IPS-15b (cell line): ENCODE results near the gene PCNX4.
A peak's percentile ranks its signal among the peaks of the same experiment; 100 is the strongest.

Experiments used
- H3K27me3 ChIP-seq: one replicate; pipeline ENCODE4 v1.6.1; 2013; ENCODE audit warnings: low read length; ENCODE audit not compliant: control insufficient read depth, insufficient read depth
- H3K36me3 ChIP-seq: one replicate; pipeline ENCODE4 v1.6.1; 2013; ENCODE audit warnings: low read length; ENCODE audit not compliant: control insufficient read depth, insufficient read depth
- H3K4me1 ChIP-seq: one replicate; pipeline ENCODE4 v1.6.1; 2013; ENCODE audit warnings: mild to moderate bottlenecking, low read length; ENCODE audit not compliant: control insufficient read depth, insufficient read depth
- H3K4me3 ChIP-seq: one replicate; pipeline ENCODE4 v1.5.1; 2013; ENCODE audit warnings: low read depth, low read length
- H3K9ac ChIP-seq: one replicate; pipeline ENCODE4 v1.6.1; 2013; ENCODE audit warnings: low read depth, mild to moderate bottlenecking, low read length
- H3K9me3 ChIP-seq: one replicate; pipeline ENCODE4 v1.6.1; 2013; ENCODE audit warnings: mild to moderate bottlenecking, low read length; ENCODE audit not compliant: control insufficient read depth, insufficient read depth

Gene PCNX4

GRCh38 chr14:60178820-60179219 lies 87.1 kb downstream of the PCNX4 start:
- H3K27me3 ChIP-seq, result no peaks in the 10 kb centered on the region
- H3K9ac ChIP-seq, result no peak overlapping the region
- H3K4me1 ChIP-seq, result no peaks in the 10 kb centered on the region
- no peaks in the 10 kb centered on the region for H3K9me3 ChIP-seq
- H3K4me3 ChIP-seq, result no peak overlapping the region
- H3K36me3 ChIP-seq, result no peaks in the 10 kb centered on the region

GRCh38 chr14:60179431-60179869 lies 87.7 kb downstream of the PCNX4 start:
- Histone ChIP-seq H3K27me3 (no peaks in the 10 kb centered on the region), H3K4me1 (no peaks in the 10 kb centered on the region), H3K9ac (no peak overlapping the region), H3K9me3 (no peaks in the 10 kb centered on the region), H3K36me3 (no peaks in the 10 kb centered on the region), H3K4me3 (no peak overlapping the region)

- Histone ChIP-seq H3K9ac (no peak overlapping the region), H3K27me3 (no peaks in the 10 kb centered on the region), H3K4me3 (no peak overlapping the region), H3K36me3 (no peaks in the 10 kb centered on the region), H3K9me3 (no peaks in the 10 kb centered on the region), H3K4me1 (no peaks in the 10 kb centered on the region)
Measured at GRCh38 chr14:60183138-60183537, 91.4 kb downstream of the PCNX4 start.

GRCh38 chr14:60183741-60184140 lies 92.0 kb downstream of the PCNX4 start:
- Histone ChIP-seq H3K4me1 (no peaks in the 10 kb centered on the region), H3K9ac (no peak overlapping the region), H3K9me3 (no peaks in the 10 kb centered on the region), H3K4me3 (no peak overlapping the region), H3K36me3 (no peaks in the 10 kb centered on the region), H3K27me3 (no peaks in the 10 kb centered on the region)

- Histone ChIP-seq H3K9me3 (no peaks in the 10 kb centered on the region), H3K4me1 (no peaks in the 10 kb centered on the region), H3K36me3 (no peaks in the 10 kb centered on the region), H3K27me3 (no peaks in the 10 kb centered on the region), H3K9ac (no peak overlapping the region), H3K4me3 (peak overlapping the region; percentile 19)
Measured at GRCh38 chr14:60184146-60184904, 92.6 kb downstream of the PCNX4 start.

- no peak overlapping the region for H3K4me3 ChIP-seq
- H3K27me3 ChIP-seq, result no peaks in the 10 kb centered on the region
- H3K36me3 ChIP-seq, result no peaks in the 10 kb centered on the region
- H3K9ac ChIP-seq, result no peak overlapping the region
- H3K4me1 ChIP-seq, result no peaks in the 10 kb centered on the region
- no peaks in the 10 kb centered on the region for H3K9me3 ChIP-seq
Measured at GRCh38 chr14:60184905-60185555, 93.3 kb downstream of the PCNX4 start.

- Histone ChIP-seq H3K9me3 (no peaks in the 10 kb centered on the region), H3K27me3 (no peaks in the 10 kb centered on the region), H3K36me3 (no peaks in the 10 kb centered on the region), H3K9ac (no peak overlapping the region), H3K4me1 (no peaks in the 10 kb centered on the region), H3K4me3 (no peak overlapping the region)
Measured at GRCh38 chr14:60188115-60188514, 96.4 kb downstream of the PCNX4 start.

- no peak overlapping the region for H3K9ac ChIP-seq
- H3K4me3 ChIP-seq, result no peak overlapping the region
- H3K27me3 ChIP-seq, result no peaks in the 10 kb centered on the region
- no peaks in the 10 kb centered on the region for H3K36me3 ChIP-seq
- no peaks in the 10 kb centered on the region for H3K9me3 ChIP-seq
- no peaks in the 10 kb centered on the region for H3K4me1 ChIP-seq
Measured at GRCh38 chr14:60188696-60189095, 97.0 kb downstream of the PCNX4 start.

GRCh38 chr14:60189923-60190840 lies 98.5 kb downstream of the PCNX4 start:
- Histone ChIP-seq H3K4me1 (no peaks in the 10 kb centered on the region), H3K9ac (no peak overlapping the region), H3K9me3 (no peaks in the 10 kb centered on the region), H3K36me3 (no peaks in the 10 kb centered on the region), H3K27me3 (no peaks in the 10 kb centered on the region), H3K4me3 (no peak overlapping the region)

- Histone ChIP-seq H3K9me3 (no peaks in the 10 kb centered on the region), H3K9ac (no peak overlapping the region), H3K4me1 (peaks cover 13% of the 10 kb centered on the region), H3K27me3 (no peaks in the 10 kb centered on the region), H3K4me3 (no peak overlapping the region), H3K36me3 (no peaks in the 10 kb centered on the region)
Measured at GRCh38 chr14:60195179-60195810, 103.6 kb downstream of the PCNX4 start.

GRCh38 chr14:60196291-60196690 lies 104.6 kb downstream of the PCNX4 start:
- peaks cover 13% of the 10 kb centered on the region for H3K4me1 ChIP-seq
- H3K4me3 ChIP-seq, result no peak overlapping the region
- H3K36me3 ChIP-seq, result no peaks in the 10 kb centered on the region
- no peaks in the 10 kb centered on the region for H3K27me3 ChIP-seq
- H3K9ac ChIP-seq, result no peak overlapping the region
- H3K9me3 ChIP-seq, result no peaks in the 10 kb centered on the region
